Neural crest cell (in vitro differentiated cells): ENCODE data around the gene TIMM9. TPM values are rescaled to one million over a fixed set of nuclear protein-coding genes. Genes with fewer than 3 reads are reported as not detected.
"Not testable (repeated sequence)": the region's sequence is repeated elsewhere in the genome, so short reads cannot be mapped to it uniquely, and the experiment has no call there.

Experiments used
- DNase-seq: peaks from one replicate; pipeline ENCODE4 v3.0.0; 2021; ENCODE audit warnings: low read depth, mixed read lengths, low spot score
- H3K27ac Mint-ChIP-seq: one replicate; pipeline ENCODE4 v1.8.0; 2021; ENCODE audit warnings: mild to moderate bottlenecking, mixed read lengths; ENCODE audit not compliant: unreplicated experiment
- H3K27me3 Mint-ChIP-seq: 2 replicates; pipeline ENCODE4 v1.8.0; 2021; ENCODE audit warnings: low read depth, mild to moderate bottlenecking, mixed read lengths
- H3K36me3 Mint-ChIP-seq: 2 replicates; pipeline ENCODE4 v1.8.0; 2021; ENCODE audit warnings: low read depth, mild to moderate bottlenecking, mixed read lengths
- H3K4me1 Mint-ChIP-seq: 2 replicates; pipeline ENCODE4 v1.8.0; 2021; ENCODE audit warnings: mixed read lengths
- H3K4me3 Mint-ChIP-seq: one replicate; pipeline ENCODE4 v1.8.0; 2021; ENCODE audit warnings: mild to moderate bottlenecking, mixed read lengths
- H3K9me3 Mint-ChIP-seq: 2 replicates; pipeline ENCODE4 v1.8.0; 2021; ENCODE audit warnings: mixed read lengths
- CTCF ChIP-seq: fragments of 200-600 bp; sonication (generic); conservative IDR thresholded peaks from 2 replicates; pipeline ENCODE4 v1.5.0; 2021; ENCODE audit warnings: antibody characterized with exemption, mild to moderate bottlenecking
- total RNA-seq: library from RNA; stranded (reverse); gene quantifications from 2 replicates; pipeline ENCODE4 v1.2.1, GENCODE V29; 2021

TIMM9 gene
- total RNA-seq, 1 donor from 2014 or later: 41.0 TPM

GRCh38 chr14:58439476-58439875, 12.1 kb upstream of the TIMM9 start:
- TF ChIP-seq CTCF: no peak
- H3K36me3 Mint-ChIP-seq: peaks cover 9% of the 10 kb centered on the region
- no peak for DNase-seq
- no peak overlapping the region for H3K4me3 Mint-ChIP-seq
- H3K27ac Mint-ChIP-seq: no peak overlapping the region
- H3K27me3 Mint-ChIP-seq: no peaks in the 10 kb centered on the region
- no peaks in the 10 kb centered on the region for H3K9me3 Mint-ChIP-seq
- H3K4me1 Mint-ChIP-seq: no peaks in the 10 kb centered on the region

GRCh38 chr14:58430156-58430555, 2.8 kb upstream of the TIMM9 start:
- no peak for TF ChIP-seq CTCF
- Mint-ChIP-seq H3K4me3 (peak overlapping the region; percentile 67), H3K9me3 (no peaks in the 10 kb centered on the region), H3K4me1 (peaks cover 29% of the 10 kb centered on the region), H3K27ac (no peak overlapping the region), H3K36me3 (no peaks in the 10 kb centered on the region), H3K27me3 (no peaks in the 10 kb centered on the region)
- no peak for DNase-seq

- Mint-ChIP-seq H3K4me1 (peaks cover 34% of the 10 kb centered on the region), H3K4me3 (peak overlapping the region; percentile 94), H3K27me3 (no peaks in the 10 kb centered on the region), H3K36me3 (no peaks in the 10 kb centered on the region), H3K27ac (peak overlapping the region; percentile 98), H3K9me3 (no peaks in the 10 kb centered on the region)
- peak; percentile 11 for DNase-seq
- TF ChIP-seq CTCF: no peak
Measured at GRCh38 chr14:58428118-58428683, 870 bp upstream of the TIMM9 start.

GRCh38 chr14:58426670-58427280, 556 bp downstream of the TIMM9 start:
- H3K9me3 Mint-ChIP-seq: no peaks in the 10 kb centered on the region
- H3K36me3 Mint-ChIP-seq: no peaks in the 10 kb centered on the region
- peak overlapping the region; percentile 98 for H3K27ac Mint-ChIP-seq
- TF ChIP-seq CTCF: no peak
- DNase-seq: peak; percentile 58
- H3K4me1 Mint-ChIP-seq: peaks cover 34% of the 10 kb centered on the region
- no peaks in the 10 kb centered on the region for H3K27me3 Mint-ChIP-seq
- H3K4me3 Mint-ChIP-seq: peak overlapping the region; percentile 94

GRCh38 chr14:58416934-58417333, 10.4 kb downstream of the TIMM9 start:
- not testable (repeated sequence) for DNase-seq, H3K9me3 Mint-ChIP-seq, H3K27ac Mint-ChIP-seq, H3K4me3 Mint-ChIP-seq, H3K27me3 Mint-ChIP-seq, H3K4me1 Mint-ChIP-seq
- H3K36me3 Mint-ChIP-seq: peaks cover 26% of the 10 kb centered on the region
